Embryonic facial prominence (tissue), 1 donor: ENCODE measurements around the gene LKAAEAR1.

Experiments used
- DNase-seq: peaks from one replicate; pipeline ENCODE4 v3.0.0-alpha.2; 2016; ENCODE audit errors: extremely low spot score

LKAAEAR1 gene

DNA sequence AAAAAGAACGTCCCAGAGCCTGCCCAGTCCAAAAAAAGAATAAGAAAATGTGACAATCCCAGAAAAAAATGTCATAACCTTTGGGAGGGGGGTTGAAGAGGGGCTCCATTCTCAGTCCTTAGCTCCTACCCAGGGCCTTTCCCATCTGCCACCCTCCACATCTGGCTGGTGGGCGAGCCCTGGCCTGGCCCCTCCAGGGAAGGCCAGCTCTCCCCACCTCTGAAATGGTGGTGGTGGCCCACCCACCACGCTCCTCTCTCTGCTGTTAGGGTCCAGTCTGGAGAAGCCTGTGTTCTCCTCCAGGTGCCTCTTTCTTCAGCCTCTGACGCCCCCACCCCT lies 5.3 kb downstream of the LKAAEAR1 start:
- no peak for DNase-seq

GRCh38 chr20:64077876-64078551 lies 6.2 kb downstream of the LKAAEAR1 start:
- no peak for DNase-seq

GRCh38 chr20:64077541-64077875 lies 6.7 kb downstream of the LKAAEAR1 start:
- no peak for DNase-seq

DNA sequence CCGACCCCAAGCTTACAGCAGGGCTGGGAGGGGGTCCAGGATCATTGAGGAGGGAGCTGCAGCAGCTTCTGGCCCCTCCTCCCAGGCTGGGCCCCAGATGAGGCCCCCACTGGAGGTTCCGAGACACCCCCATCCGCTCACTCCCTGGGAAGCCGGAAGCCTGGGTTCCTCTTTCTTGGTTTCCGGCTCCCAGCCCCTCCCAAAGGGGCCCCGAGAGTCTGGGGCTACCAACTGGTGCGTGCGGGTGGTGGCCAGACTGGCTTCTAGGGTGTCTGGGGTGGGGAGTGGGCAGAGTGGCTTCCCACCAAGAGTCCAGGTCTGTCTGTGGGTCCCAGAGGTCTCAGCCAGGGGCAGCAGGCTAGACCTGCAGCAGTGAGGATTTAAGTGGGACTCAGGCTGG lies 7.1 kb downstream of the LKAAEAR1 start:
- DNase-seq, result no peak

DNA sequence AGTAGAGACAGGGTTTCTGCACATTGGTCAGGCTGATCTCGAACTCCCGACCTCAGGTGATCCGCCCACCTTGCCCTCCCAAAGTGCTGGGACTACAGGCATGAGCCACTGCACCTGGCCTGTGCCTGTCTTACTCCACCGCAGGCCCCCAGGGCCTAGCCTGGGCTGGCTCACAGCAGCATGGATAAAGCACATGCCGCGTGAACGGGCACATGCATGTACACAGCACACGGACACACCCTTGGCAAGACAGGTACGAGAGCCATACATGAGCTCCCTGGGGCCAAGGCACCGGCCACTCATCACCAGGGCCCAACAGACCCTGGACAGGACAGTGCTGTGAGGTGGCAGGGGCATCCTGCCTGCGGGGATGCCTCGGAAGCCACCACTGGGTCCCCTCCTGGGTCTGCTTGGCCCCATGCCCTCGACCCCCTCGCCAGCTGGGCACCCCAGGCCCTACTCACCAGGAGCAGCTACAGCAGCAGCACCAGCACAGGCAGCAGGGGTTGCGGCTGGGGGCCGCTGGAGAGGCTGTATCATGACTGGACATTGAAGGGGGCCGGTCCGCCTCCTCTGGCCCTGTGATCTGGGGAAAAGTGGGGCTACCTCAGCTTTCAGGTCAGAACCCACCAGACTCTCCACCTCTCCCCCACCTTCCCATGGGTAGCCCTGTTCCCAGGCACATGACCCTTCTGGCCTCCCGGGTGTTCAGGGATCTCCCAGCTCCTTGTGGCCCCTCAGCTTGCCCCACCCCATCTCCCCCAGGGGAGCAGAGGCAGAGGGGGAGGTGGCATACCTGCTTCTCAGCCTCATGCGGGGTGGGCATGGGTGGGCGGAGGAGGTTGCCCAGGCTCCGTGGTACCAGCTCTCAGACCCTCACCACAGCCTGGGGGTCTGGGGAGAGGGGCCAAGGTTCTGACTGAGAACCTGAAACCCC lies 7.9 kb downstream of the LKAAEAR1 start:
- DNase-seq, result no peak

DNA sequence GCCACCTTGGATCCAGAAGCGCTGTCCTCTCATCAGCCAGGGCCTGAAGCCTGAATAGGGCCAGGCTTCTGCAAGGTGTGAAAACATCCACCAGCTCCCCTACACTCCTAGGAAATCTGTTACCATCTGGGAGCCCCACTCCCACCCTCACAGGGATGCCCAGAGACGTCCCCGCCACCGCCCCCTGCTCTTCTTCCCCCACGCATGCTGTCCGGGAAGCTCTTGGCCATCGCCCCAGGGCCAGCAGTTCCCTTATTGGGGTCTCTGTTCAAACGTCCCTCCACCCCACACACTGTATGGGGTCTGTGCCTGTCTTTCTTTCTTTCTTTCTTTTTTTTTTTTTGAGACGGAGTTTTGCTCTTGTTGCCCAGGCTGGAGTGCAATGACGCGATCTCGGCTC lies 8.6 kb downstream of the LKAAEAR1 start:
- DNase-seq, result no peak

DNA sequence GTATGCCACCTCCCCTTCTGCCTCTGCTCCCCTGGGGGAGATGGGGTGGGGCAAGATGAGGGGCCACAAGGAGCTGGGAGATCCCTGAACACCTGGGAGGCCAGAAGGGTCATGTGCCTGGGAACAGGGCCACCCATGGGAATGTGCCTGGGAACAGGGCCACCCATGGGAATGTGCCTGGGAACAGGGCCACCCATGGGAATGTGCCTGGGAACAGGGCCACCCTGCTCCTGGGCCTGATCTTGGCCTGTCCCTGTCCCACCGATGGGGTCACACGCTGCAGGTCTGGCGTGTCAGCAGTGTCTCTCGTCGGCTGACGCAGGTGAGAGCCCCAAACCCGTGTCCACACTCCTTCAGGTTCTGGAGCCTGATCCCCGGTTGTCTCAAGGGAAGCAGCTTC lies 9.2 kb downstream of the LKAAEAR1 start:
- no peak for DNase-seq

- no peak for DNase-seq
Observed at GRCh38 chr20:64074184-64074789, 9.9 kb downstream of the LKAAEAR1 start.

GRCh38 chr20:64073476-64074183 lies 10.6 kb downstream of the LKAAEAR1 start:
- DNase-seq, result no peak

- DNase-seq, result no peak
Observed at GRCh38 chr20:64072498-64073063, 11.6 kb downstream of the LKAAEAR1 start.

GRCh38 chr20:64071341-64072332 lies 12.6 kb downstream of the LKAAEAR1 start:
- no peak for DNase-seq

DNA sequence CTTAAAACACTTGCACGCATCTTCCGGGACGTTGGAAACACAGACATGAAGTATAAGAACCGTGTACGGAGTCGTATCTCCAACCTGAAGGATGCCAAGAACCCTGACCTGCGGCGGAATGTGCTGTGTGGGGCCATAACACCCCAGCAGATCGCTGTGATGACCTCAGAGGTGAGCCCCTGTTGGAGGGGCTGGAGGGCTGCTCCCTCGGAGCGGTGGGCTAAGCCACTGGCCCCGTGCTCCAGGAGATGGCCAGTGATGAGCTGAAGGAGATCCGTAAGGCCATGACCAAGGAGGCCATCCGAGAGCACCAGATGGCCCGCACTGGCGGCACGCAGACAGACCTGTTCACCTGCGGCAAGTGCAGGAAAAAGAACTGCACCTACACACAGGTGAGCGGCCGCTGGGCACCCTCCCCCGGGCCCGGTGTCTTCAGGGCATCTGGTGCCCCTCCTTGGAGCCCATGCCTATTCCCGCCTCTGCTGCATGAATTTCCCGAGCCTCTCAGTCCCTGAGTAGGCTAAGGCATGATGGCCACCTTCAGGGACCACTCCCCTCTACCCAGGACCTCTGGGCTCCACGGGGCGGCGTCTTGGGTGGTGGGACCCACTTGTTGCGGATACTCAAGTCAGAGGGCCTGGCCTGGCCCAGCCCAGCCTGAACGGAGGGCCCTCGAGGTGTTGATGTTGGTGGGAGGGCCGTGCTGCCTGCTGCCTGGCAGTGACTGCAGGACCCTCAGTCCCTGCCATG lies 13.8 kb downstream of the LKAAEAR1 start:
- no peak for DNase-seq

DNA sequence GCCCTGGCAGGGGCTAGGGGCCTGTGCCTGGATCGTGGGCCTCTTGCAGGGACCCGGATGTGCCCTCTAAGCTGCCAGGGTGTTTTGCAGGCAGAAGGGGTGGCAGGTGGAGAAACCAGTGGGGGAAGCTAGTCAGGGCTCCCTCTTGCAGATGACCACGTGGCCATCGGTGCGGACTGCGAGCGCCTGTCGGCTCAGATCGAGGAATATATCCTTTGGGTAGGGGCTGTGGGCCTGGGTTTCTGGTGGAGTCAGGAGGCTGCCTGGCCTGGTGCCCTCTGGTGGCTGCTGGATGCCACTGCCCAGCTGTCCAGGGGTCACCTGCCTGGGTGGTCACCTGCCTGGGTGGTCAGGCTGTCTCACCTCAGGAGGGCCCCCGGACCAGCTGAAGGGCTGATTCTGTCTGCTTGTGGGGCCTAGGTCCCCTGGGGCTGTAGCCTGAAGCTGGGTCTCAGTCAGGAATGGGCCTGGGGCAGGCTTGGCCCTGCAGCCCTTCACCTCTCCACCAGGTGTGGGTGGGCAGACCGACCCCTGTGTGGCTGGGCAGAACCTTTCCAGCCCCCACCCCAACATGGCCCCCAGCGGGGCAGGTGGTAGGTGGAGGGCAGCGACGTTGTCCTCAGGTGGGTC lies 14.5 kb downstream of the LKAAEAR1 start:
- DNase-seq, result no peak

DNA sequence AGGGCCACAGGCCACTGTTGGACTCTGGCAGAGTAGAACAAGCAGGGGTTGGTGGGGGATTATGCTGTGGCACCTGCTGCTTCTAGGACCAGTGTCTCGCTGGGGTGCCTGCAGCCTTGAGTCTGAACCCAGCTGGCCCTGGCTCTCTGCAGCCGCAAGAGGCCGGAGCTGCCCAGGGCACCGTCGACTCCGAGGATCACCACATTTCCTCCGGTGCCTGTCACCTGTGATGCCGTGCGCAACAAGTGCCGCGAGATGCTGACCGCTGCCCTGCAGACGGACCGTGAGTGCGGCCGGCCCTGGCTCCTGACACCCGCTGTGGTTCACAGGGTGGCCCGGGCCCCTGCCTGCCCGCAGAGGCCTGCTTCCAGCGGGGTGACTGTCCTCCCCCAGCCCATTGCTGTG lies 15.0 kb downstream of the LKAAEAR1 start:
- DNase-seq, result no peak

GRCh38 chr20:64068386-64069208 lies 15.6 kb downstream of the LKAAEAR1 start:
- DNase-seq, result no peak

- DNase-seq, result no peak
Observed at GRCh38 chr20:64067733-64068307, 16.4 kb downstream of the LKAAEAR1 start.

GRCh38 chr20:64067005-64067632 lies 17.1 kb downstream of the LKAAEAR1 start:
- no peak for DNase-seq

DNA sequence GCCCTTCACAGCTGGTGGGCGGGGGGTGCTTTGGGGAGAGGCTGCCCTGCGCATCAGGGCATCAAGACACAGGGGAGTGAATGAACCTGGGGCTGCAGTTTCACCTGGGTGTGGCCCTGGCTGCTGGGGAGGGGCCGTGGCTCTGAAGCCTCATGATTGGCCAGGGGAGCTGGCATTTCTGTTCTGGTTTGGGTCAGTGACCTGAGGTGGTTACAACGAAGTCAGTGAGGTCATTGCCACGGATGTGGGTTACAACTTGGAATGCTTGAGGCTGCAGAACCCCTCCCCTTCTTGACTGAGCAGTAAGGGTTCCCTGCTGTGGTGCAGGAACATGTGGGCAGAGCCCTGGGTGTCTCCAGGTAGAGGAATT lies 18.2 kb downstream of the LKAAEAR1 start:
- no peak for DNase-seq
